Tibial nerve (tissue), 4 donors: ENCODE data around the gene DGLUCY.

Experiments
- EP300 ChIP-seq, 2 donors: sonication (generic); formaldehyde crosslinking; IDR thresholded peaks; one replicate each; pipeline ENCODE4 v1.6.1; 2017; ENCODE audit warnings: antibody characterized with exemption in 2 of 2, mild to moderate bottlenecking in 1 of 2
- POLR2A ChIP-seq, 2 donors: fragments of 450-650 bp; IDR thresholded peaks; one replicate each; pipeline ENCODE4 v1.6.1; 2017; ENCODE audit warnings: antibody characterized with exemption in 2 of 2, mild to moderate bottlenecking in 2 of 2, moderate library complexity in 2 of 2
- TF ChIP-seq, protein P1 (sequence below), 5 experiments: fragments of 200-600 bp in 3 of 5; fragments of 450-650 bp in 2 of 5; sonication (generic) in 3 of 5; IDR thresholded peaks; one replicate each; pipeline ENCODE4 v1.5.1; 2016 to 2019; ENCODE audit warnings: antibody characterized with exemption in 5 of 5, mild to moderate bottlenecking in 3 of 5, moderate library complexity in 2 of 5

DNA sequence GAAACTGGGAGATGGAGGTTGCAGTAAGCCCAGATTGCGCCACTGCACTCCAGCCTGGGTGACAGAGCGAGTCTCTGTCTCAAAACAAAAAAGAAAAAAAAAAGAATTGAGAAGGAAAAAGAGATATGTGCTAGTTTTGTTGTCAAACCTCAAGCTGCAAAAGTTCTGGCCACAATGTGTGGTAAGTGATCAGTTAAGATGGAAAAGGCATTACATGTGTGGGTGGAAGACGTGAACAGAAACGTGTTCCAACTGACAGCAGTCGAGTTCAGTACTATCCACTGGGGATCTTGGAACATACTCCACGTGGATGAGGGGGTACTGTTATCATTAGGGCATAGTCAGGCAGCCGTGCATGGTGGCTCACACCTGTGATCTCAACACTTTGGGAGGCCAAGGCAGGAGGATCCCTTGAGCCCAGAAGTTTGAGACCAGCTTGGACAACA is 113.3 kb downstream of the DGLUCY start:
- TF ChIP-seq, protein P1, sequence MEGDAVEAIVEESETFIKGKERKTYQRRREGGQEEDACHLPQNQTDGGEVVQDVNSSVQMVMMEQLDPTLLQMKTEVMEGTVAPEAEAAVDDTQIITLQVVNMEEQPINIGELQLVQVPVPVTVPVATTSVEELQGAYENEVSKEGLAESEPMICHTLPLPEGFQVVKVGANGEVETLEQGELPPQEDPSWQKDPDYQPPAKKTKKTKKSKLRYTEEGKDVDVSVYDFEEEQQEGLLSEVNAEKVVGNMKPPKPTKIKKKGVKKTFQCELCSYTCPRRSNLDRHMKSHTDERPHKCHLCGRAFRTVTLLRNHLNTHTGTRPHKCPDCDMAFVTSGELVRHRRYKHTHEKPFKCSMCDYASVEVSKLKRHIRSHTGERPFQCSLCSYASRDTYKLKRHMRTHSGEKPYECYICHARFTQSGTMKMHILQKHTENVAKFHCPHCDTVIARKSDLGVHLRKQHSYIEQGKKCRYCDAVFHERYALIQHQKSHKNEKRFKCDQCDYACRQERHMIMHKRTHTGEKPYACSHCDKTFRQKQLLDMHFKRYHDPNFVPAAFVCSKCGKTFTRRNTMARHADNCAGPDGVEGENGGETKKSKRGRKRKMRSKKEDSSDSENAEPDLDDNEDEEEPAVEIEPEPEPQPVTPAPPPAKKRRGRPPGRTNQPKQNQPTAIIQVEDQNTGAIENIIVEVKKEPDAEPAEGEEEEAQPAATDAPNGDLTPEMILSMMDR (IDR thresholded peaks at IDR 0.05) = no peak
- no peak for TF ChIP-seq POLR2A (IDR thresholded peaks at IDR 0.05)
- TF ChIP-seq EP300 (IDR thresholded peaks at IDR 0.05) = no peak
